Measurements from ENCODE around the gene CDCA8.

The CDCA8 gene

DNA sequence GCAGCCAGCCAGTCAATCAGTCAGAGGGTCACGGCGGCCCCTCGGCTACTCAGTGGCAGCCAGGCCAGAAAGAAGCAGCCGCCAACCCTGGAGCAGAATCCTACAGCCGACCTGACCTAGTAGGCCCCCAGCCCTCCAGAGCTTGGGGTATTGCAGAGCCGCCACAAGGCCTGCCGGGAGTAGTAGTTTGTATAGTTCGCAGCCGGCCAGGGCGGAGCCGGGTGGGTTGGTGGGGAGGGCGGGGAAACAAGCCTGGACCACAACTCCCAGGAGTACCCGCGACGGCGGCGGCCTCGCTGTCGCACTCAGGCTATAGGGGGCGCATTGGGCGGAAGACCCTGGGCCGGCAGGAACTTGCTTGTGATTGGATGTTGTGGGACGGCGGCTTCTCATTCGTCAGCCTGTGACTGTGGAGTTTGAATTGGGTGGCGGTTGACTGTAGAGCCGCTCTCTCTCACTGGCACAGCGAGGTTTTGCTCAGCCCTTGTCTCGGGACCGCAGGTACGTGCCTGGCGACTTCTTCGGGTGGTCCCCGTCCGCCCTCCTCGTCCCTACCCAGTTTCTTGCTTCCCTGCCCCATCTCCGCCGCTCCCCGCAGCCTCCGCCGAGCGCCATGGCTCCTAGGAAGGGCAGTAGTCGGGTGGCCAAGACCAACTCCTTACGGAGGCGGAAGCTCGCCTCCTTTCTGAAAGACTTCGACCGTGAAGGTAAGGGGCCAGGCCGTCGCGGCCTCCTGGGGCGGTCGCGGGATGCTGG, at the start of gene CDCA8:
Gene CDCA8 (plus strand): TSS at position 439 of the 756 bp plus-strand sequence. CDS start 175 bp downstream, at position 614.
- peak; percentile 99 for DNase-seq (ENCODE audit: low read depth)

GRCh38 chr1:37647281-37647680, 45.0 kb upstream of the CDCA8 start:
- no peak for DNase-seq (ENCODE audit: low read depth)

DNA sequence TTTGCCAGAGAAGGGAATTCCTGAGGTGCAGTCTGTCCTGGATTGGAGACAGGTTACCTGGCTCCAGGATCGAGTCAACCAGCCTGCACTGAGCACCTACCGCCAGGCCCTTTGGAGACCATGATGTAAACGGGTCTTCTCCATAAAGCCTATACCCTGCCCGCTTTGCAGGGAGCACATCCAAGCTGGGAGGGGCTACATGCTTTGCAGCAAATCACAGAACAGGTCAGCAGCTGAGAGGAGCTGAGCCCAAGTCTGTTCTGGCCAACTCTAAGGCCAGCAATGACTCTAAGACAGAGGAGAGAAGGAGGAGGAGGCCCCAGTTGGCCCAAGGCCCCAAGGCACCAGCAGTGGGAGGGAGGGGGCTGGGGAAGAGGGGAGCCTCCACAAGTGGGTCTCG, 42.1 kb upstream of the CDCA8 start:
- DNase-seq (ENCODE audit: low read depth), result no peak

- DNase-seq (ENCODE audit: low read depth), result no peak
Measured at GRCh38 chr1:37650721-37651120, 41.6 kb upstream of the CDCA8 start.

DNA sequence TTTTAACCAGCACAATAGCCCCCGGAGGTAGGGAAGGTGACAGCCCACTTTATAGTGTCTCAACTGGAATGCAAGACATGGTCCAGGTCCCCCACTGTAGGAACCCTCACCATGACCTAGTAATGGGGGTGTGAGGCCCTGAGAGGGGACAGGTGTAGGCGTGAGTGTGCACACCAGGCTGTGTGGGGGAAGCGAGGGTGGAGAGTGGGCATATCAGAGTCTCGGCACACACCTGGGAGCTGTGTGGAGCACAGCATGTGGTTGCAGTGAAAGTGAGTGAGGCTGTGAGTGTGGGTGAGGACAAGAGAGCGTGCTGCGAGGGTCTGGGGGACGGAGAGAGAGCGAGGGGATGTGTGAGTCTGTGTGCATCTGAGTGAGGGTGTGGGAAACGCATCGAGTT, 40.5 kb upstream of the CDCA8 start:
- no peak for DNase-seq (ENCODE audit: low read depth)

DNA sequence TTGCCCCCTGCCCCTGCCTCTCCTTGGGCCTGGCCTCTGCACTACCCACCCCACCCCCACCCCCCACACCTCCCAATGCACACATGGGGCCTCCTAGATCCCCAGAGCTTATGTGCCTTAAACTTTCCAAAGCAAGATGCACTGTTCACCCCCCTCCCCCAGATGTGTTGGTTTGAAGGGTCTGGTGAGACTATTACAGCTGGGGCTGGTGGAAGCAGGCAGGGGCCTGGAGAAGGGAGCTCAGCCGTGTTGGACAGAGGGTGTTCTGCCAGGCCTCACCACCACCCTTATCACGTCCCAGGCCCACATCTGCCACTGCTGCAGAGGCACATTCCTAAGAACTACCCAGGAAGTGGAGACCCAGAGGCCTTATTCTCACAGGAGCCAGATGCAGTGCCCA, 39.3 kb upstream of the CDCA8 start:
- no peak for DNase-seq (ENCODE audit: low read depth)

- no peak for DNase-seq (ENCODE audit: low read depth)
Measured at GRCh38 chr1:37653906-37654305, 38.4 kb upstream of the CDCA8 start.

- no peak for DNase-seq (ENCODE audit: low read depth)
Measured at GRCh38 chr1:37655274-37655673, 37.0 kb upstream of the CDCA8 start.

DNA sequence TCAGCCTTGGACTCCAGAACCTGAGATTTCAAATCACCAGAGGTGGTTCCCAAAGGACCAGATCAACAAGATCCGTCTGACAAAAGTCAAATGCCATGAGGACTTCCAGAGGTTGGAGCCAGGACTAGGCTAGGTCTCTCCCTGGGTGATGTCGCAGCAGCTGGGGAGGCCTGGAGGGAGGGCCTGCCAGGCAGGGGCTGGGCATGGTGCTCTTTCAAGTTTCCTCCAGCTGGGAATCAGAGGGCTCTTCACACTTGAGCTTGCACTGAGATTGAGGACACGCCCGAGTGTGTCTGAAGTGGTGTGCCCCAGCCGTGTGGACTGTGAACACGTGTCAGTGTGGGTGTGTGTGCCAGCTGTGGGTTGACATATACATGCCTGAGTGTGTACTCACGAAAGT, 36.3 kb upstream of the CDCA8 start:
- no peak for DNase-seq (ENCODE audit: low read depth)

DNA sequence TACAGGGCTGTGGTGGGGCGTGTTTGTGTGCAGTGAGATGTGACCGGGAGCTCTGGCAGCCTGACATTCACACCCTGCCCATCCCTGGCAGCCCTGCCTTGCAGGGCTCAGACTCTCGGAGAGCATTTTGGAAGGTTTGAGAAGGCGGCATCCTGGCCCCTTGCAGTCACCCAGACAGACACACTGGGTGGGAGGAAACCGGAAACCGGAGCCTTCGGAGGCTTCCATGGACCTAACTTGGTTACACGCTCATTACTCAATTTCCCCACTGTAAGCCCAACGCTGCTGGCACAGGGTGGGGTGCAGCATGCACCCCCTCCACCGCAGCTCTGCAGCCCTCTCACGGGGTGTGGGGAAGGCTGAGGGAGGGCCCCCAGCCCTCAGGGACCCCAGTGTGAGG, 35.4 kb upstream of the CDCA8 start:
- DNase-seq (ENCODE audit: low read depth), result no peak

DNA sequence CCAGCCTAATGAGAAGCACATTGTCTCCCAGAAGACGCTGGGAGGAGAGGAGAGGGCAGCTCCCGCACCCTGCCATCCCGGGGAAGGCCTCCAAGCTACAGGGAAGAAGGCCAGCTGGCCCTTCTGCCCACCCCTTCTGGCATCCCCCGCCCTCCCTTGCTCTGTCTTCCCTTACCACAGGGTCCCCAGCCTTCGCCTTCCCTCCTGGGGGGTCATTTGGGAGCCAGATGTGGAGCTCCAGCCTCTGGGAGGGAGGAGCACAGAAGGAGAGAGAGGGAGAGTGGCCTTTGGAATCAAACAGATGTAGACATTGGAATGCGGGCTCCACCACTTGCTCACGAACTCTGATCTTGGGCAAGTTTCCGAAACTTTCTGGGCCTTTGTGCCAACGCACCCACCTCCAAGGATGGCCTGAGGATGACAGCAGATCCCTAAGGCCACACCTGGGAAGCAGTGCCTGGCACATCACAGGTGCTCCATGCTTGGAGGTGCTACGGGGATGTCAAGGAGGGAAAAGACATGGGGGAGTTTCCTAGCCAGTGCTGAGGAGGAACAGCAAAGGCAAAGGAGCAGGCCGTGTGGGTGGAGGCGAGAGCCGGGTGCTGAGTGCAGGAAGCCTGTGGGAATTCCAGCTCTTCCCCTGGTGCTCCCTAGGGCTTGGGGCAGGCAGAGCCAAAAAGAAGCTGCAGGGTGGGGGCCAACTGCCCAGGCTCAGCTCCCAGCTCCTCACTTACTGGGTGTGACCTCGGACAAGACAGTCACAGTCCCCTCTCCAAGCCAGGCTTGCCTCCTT, 34.5 kb upstream of the CDCA8 start:
- DNase-seq (ENCODE audit: low read depth), result no peak

GRCh38 chr1:37658486-37658885, 33.8 kb upstream of the CDCA8 start:
- no peak for DNase-seq (ENCODE audit: low read depth)

GRCh38 chr1:37660664-37661063, 31.7 kb upstream of the CDCA8 start:
- DNase-seq (ENCODE audit: low read depth), result no peak

DNA sequence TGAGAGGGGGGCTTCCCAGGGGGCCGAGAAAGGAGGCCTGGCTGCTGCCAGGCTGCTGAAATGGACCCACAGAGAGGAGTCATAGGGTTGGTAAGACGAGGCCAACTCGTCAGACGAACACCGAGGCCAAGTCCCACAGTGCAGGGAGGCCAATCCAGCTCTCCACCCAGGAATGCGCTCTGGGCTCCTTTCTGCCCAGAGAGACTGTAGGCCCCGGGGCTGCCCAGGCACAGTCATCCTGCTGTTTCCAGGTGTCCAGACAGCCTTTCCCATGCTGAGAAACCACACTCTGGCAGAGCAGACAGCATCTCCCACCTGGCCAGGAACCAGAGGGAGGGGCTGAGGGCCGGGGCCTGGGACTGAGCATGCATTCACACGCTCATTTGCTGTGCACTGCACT, 30.9 kb upstream of the CDCA8 start:
- no peak for DNase-seq (ENCODE audit: low read depth)

DNA sequence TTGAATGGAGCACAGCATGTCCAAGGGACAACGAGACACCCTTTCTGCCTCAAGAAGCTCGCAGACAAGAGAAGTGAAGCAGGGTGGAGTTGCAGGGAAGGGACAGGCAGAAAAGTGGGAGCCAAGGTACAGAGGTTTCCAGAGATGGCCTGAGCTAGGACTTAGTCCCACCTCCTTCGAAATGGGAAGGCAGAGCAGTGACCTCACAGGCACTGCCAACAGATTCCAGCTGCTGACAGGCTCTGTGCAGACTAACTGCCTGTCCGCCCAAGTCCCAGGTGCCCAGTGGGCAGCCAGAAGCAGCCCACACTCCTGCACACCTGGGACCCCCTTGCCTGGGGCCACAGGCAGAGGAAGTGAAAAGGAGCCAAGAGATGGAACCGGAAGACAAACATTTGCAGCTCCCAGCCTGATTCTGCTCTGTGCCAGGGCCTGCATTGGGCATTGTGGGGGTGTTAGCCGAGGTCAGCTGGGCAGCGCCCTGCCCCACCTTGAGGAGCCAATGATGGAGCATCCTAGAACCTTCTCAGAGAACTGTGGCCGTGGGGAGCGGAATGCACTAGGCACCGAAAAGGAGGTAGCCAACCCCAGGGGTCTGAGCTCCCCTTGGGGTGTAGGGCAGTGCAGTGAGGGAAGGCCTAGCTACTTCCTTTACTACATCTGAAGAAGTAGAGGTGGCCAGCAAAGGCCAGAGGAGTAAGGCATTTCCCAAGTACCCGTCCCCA, 30.1 kb upstream of the CDCA8 start:
- DNase-seq (ENCODE audit: low read depth), result no peak

DNA sequence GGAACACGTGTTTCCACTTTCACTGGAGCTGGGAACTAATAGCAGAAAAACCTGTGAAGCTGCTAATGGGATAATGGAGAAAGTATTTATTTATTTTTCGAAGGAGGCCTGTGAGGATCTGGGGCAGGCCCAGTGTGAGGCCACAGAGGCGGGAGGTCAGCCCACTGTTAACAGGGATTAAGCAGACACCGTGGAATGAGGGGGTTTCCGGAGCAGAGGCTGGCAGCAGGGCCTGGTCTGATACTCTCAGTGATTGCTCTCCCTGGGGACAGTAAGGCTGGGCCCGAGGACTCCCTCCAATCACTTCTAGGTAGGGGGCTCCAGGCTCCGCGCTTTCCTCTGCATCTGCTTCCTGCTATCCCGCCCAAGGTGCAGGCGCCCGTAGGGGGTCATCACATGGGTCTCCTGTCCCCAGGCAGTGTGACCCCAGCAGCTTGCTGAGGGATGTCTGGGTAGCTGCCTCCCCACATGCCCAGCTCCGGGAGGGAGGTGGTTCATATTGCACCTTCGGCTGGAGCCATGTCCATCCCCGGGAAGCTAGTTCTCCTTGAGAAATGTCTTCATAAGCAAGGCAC, 28.8 kb upstream of the CDCA8 start:
- no peak for DNase-seq (ENCODE audit: low read depth)

- no peak for DNase-seq (ENCODE audit: low read depth)
Measured at GRCh38 chr1:37666241-37666867, 26.0 kb upstream of the CDCA8 start.

- no peak for DNase-seq (ENCODE audit: low read depth)
Measured at GRCh38 chr1:37667023-37667671, 25.2 kb upstream of the CDCA8 start.

GRCh38 chr1:37670133-37670532, 22.2 kb upstream of the CDCA8 start:
- DNase-seq (ENCODE audit: low read depth), result no peak

- DNase-seq (ENCODE audit: low read depth), result no peak
Measured at GRCh38 chr1:37671261-37671660, 21.1 kb upstream of the CDCA8 start.

GRCh38 chr1:37672136-37672870, 20.0 kb upstream of the CDCA8 start:
- DNase-seq (ENCODE audit: low read depth), result no peak
